Mononuclear cell (primary cell): ENCODE data around the gene PPHLN1. TPM values are rescaled to one million over a fixed set of nuclear protein-coding genes. Genes with fewer than 3 reads are reported as not detected.

Experiments
- H3K27me3 ChIP-seq: 2 replicates; pipeline ENCODE4 v1.6.0; 2011; ENCODE audit warnings: low read length, control low read depth; ENCODE audit not compliant: insufficient read depth
- H3K4me1 ChIP-seq: 2 replicates; pipeline ENCODE4 v1.5.1; 2011; ENCODE audit warnings: mild to moderate bottlenecking, low read length, control low read depth; ENCODE audit not compliant: insufficient read depth
- H3K4me3 ChIP-seq: 2 replicates; pipeline ENCODE4 v1.5.1; 2011; ENCODE audit warnings: mild to moderate bottlenecking, low read length, moderate library complexity
- H3K9me3 ChIP-seq: 2 replicates; pipeline ENCODE4 v1.5.1; 2011; ENCODE audit warnings: low read depth, mild to moderate bottlenecking, control low read depth, low read length
- total RNA-seq: library from RNA; depleted of rRNA; stranded (reverse); fragments of >200 nt; gene quantifications from one replicate; pipeline ENCODE4 v1.2.3, GENCODE V29; 2012

Gene PPHLN1
- 216 TPM for total RNA-seq

DNA sequence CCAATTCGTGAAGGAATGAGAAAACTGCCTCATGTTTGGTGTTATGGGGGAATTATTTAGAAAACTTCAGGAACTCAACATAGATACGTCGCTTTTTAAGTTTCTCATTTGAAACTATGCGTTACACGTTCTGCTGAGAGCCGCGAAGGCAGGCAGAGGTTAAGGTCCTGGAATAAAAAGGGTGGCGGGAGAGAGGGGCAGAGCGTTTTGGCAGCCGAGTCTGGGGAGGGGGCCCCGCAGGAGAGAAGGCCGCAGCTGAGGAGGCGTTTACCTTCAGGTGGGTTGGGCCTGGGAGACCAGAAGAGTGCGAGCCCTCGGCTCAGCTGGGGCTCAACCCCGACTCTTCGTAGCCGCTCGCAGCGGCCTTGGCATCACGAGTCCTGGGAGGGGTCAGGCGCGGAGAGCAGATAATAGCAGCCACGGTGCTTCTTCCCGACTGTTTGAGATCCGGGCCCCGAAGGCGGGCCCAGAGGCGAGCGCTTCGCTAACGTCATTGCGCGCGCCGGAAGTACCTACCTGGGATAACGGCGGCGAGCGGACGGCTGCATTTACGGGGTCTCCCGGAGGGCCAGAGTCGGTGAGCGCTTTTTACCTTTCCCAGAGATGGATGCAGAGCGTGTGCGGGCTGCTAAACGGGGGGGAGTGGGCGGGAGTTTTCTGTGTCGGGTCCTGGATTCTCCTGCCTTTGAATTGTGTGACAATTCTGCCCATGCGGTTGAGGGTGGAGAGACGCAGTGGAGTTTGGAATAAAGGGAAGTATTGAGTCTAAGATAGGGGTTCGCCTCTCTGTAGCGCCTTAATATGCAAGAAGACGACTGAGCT, at the start of gene PPHLN1, which contains the start of gene ZCRB1:
Gene PPHLN1, plus strand, starts transcription at position 515 of the 822 bp plus-strand sequence. CDS start 9,736 bp downstream, outside the sequence.
Gene ZCRB1, minus strand, starts transcription at position 442 of the 822 bp plus-strand sequence. CDS start 1,992 bp downstream, outside the sequence.
- no peaks in the 10 kb centered on the region for H3K9me3 ChIP-seq
- H3K4me1 ChIP-seq, result peaks cover 36% of the 10 kb centered on the region
- H3K27me3 ChIP-seq, result no peaks in the 10 kb centered on the region
- H3K4me3 ChIP-seq, result peak within 1 kb of the TSS; percentile 91

DNA sequence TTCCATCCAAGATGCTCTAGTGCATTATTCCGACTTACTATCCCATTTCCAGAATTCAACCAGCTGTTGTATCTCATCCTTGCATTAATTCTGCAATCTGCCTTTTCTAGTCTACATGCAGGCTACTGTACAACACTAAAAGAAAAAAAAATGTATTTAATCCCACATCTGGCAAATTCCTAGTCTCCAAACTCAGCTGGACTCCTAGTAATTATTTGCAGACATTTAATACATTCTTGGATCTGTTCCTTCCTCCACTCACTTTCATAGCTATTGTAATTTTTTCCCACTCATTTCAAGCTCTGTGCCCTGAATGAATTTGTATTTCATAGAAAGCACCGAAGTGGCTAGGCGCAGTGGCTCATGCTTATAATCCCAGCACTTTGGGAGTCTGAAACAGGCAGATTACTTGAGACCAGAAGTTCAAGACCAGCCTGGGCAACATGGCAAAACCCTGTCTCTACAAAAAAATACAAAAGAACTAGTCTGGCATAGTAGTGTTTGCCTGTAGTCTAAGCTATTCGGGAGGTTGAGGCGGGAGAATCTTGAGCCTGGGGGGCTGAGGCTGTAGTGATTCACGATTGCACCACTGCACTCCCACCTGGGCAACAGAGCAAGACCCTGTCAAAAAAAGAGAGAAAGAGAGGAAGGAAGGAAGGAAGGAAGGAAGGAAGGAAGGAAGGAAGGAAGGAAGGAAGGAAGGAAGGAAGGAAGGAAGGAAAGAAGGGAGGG, 48.4 kb upstream of the PPHLN1 start:
- no peaks in the 10 kb centered on the region for H3K9me3 ChIP-seq
- no peak overlapping the region for H3K4me3 ChIP-seq
- H3K27me3 ChIP-seq, result no peaks in the 10 kb centered on the region
- no peaks in the 10 kb centered on the region for H3K4me1 ChIP-seq

GRCh38 chr12:42278128-42278510, 47.8 kb upstream of the PPHLN1 start:
- Histone ChIP-seq H3K9me3 (no peaks in the 10 kb centered on the region), H3K4me1 (no peaks in the 10 kb centered on the region), H3K27me3 (no peaks in the 10 kb centered on the region), H3K4me3 (no peak overlapping the region)

DNA sequence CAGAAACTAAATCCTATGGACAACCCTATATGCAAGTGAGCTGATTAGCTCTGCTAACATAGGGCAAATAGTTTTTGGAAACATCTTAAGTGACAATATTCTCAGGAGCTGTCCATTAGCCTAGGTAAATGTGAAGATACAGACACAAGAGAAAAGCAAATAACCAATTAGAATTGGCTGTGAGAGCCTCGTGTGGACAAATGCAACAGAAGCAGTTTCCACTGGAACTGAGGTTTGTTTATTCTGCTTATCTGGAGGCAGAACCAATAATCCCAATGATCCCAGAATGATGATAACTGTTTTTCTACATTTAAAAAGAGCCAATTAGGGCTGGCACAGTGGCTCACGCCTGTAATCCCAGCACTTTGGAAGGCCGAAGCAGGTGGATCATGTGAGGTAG, 44.7 kb upstream of the PPHLN1 start:
- no peaks in the 10 kb centered on the region for H3K27me3 ChIP-seq

DNA sequence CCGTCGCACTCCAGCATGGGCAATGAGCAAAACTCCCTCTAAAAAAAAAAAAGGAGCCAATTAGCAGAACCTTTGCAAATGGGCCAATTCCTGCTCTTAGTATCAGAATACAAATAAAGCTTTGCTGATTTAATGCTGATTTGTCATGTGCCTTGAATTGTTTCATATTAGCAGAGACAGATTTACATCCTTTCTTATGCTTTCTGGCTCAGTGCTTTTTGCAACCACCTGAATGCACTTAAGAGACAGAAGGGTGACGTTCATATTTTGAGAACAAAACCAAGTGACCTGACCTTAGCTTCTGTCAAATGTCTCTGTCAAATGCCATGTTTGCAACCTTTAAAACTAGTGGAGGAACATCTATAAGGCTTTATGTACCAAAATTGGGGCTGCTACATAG, 44.1 kb upstream of the PPHLN1 start:
- H3K9me3 ChIP-seq, result no peaks in the 10 kb centered on the region
- H3K27me3 ChIP-seq, result no peaks in the 10 kb centered on the region
- no peak overlapping the region for H3K4me3 ChIP-seq
- H3K4me1 ChIP-seq, result peaks cover 8% of the 10 kb centered on the region

More for the DNA sequence above, 44.7 kb upstream of the PPHLN1 start:
- Histone ChIP-seq H3K9me3 (no peaks in the 10 kb centered on the region), H3K4me1 (peaks cover 8% of the 10 kb centered on the region), H3K4me3 (no peak overlapping the region)

DNA sequence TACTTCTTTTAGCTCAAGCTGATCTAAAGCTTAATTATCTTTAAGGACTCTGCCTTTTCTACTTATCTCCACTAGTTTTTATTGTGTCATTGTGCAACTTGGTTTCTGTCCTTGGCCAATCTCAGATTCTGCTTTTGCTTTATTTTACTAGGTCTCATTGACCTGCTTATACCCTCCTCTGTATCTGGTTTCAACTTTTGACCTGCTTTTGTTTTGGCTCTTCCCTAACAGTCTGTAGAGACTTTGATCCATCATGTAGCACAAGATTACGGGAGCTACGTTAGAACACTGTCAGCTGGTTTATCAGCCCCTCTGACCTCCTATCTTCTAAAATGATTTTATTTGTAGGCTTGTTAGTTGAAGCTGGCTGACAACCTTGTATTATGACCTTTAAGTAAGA, 43.7 kb upstream of the PPHLN1 start:
- Histone ChIP-seq H3K4me1 (peaks cover 8% of the 10 kb centered on the region), H3K4me3 (no peak overlapping the region), H3K27me3 (no peaks in the 10 kb centered on the region), H3K9me3 (no peaks in the 10 kb centered on the region)

DNA sequence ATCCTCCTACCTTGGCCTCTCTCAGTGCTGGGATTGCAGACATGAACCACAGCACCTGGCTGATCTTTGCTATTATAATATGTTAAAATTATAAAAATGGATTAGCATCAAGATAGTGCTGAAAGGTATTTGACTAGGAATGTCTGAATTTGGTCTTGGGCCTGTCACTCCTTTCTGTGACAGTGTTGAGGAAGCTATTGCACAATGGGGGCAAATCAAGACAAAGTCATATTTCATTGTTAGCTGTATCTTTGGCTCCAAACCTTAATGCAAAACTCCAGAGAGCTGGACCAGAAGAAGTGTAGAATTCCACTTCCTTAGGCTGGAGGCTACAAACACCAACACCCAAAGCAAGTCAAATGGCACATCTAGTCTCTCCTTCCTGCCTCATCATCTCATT, 42.2 kb upstream of the PPHLN1 start:
- peaks cover 8% of the 10 kb centered on the region for H3K4me1 ChIP-seq
- H3K4me3 ChIP-seq, result no peak overlapping the region
- no peaks in the 10 kb centered on the region for H3K27me3 ChIP-seq
- H3K9me3 ChIP-seq, result no peaks in the 10 kb centered on the region

DNA sequence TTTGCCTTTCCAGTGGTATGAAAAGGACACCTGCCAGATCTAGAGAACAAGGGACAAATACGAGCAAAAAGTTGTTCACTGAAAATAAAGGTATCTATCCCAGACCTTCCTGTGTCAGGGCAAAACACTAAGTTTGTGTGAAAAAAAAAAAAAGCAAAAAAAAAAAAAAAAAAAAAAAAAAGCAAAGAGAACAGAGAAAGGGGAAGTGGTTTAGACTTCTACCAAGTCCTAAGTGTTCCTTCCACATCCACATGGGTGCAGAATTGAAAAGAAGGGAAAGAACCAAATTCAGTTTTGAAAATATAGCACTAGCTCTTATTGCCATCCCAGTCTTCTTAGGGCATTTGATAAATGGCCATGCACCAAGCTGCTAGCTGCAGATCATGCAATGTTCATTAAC, 41.8 kb upstream of the PPHLN1 start:
- H3K4me3 ChIP-seq, result no peak overlapping the region
- no peaks in the 10 kb centered on the region for H3K27me3 ChIP-seq
- H3K9me3 ChIP-seq, result no peaks in the 10 kb centered on the region

DNA sequence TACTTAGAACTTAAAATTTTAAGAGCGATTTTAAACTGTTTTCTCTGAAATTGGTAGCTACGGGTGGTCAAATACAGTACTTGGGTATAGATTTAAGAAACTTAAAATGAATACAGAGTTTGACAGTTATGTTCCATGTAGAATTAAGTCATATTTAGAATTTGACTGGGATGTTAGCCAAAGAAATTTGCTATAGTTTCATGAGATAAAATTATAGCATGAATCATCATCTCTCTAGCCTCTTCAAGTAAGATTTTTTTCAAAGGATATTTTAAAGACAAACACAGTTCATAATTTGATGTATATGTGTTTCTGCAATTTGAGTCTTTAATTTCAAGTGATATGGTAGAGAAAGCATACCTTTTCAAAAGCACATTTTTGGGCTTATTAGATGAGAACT, 41.1 kb upstream of the PPHLN1 start:
- H3K27me3 ChIP-seq, result no peaks in the 10 kb centered on the region
- no peaks in the 10 kb centered on the region for H3K9me3 ChIP-seq
- H3K4me1 ChIP-seq, result peaks cover 8% of the 10 kb centered on the region
- H3K4me3 ChIP-seq, result no peak overlapping the region

More for the DNA sequence above, 41.8 kb upstream of the PPHLN1 start:
- peaks cover 8% of the 10 kb centered on the region for H3K4me1 ChIP-seq

DNA sequence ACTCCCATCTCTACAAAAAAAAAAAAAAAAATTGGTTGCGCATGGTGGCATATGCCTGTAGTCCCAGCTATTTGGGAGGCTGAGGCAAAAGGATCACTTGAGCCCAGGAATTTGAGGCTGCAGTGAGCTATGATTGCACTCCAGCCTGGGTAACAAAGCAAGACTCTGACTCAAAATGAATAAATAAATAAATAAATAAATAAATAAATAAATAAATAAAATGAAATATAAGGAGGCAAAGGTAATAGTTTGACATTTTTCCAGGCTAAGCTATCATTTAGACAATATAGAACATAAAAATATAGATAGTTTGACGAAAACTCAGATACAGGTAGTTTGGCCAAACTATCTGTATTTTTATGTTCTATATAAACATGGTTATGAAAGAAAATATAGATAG, 40.5 kb upstream of the PPHLN1 start:
- peaks cover 8% of the 10 kb centered on the region for H3K4me1 ChIP-seq
- no peak overlapping the region for H3K4me3 ChIP-seq
- no peaks in the 10 kb centered on the region for H3K9me3 ChIP-seq
- H3K27me3 ChIP-seq, result no peaks in the 10 kb centered on the region

DNA sequence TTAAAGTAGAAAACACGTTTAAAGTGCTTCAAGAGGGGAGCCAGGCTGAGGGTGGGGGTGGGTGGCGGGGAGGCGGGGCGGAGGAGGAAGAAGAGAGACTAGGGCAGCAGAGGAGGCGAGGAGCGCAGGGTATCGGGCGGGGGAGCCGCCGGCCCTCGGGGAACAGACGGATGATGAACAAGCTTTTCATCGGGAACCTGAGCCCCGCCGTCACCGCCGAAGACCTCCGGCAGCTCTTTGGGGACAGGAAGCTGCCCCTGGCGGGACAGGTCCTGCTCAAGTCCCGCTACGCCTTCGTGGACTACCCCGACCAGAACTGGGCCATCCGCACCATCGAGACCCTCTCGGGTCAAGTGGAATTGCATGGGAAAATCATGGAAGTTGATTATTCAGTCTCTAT, 39.2 kb upstream of the PPHLN1 start:
- H3K4me1 ChIP-seq, result peaks cover 8% of the 10 kb centered on the region
- no peaks in the 10 kb centered on the region for H3K27me3 ChIP-seq
- no peaks in the 10 kb centered on the region for H3K9me3 ChIP-seq
- no peak overlapping the region for H3K4me3 ChIP-seq

DNA sequence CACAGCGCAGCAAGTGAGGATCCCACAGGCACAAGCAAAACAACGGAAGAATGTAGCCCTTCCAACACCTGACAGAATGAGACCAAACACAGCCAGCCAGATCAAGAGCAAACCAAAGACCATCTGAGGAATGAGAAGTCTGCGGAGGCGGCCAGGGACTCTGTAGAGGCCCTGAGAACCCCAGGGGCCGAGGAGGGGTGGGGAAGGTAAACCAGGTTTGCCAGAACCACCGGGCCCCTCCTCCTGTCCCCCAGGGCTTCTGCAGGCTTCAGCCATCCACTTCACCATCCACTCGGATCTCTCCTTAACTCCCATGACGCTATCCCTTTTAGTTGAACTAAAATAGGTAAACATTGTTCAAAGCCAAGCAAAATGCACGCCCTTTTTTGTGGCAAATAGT, 37.4 kb upstream of the PPHLN1 start:
- Histone ChIP-seq H3K4me1 (peaks cover 8% of the 10 kb centered on the region), H3K27me3 (no peaks in the 10 kb centered on the region), H3K9me3 (no peaks in the 10 kb centered on the region)

DNA sequence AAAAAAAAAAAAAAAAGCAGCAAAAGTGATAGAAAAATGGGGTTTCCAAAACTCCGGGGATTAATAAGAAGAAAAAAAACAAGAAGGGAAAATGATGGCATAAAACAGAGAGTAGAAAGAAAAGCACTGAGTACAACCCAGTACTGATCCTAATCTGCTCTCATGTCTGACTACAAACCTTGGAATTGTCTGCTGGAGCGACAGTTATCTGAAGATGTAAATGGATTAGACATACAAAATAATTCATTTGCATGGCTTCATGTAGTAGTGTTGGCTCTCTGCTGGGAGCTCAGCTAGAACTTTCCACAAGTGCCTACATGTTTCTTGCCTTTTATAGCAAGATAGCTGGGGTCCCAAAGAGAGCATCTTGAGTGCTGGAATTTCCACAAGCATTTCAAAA, 34.3 kb upstream of the PPHLN1 start:
- Histone ChIP-seq H3K4me3 (no peak overlapping the region), H3K4me1 (no peaks in the 10 kb centered on the region), H3K9me3 (no peaks in the 10 kb centered on the region), H3K27me3 (no peaks in the 10 kb centered on the region)

More for the DNA sequence above, 37.4 kb upstream of the PPHLN1 start:
- no peak overlapping the region for H3K4me3 ChIP-seq

- Histone ChIP-seq H3K27me3 (no peaks in the 10 kb centered on the region), H3K9me3 (no peaks in the 10 kb centered on the region), H3K4me1 (no peaks in the 10 kb centered on the region), H3K4me3 (no peak overlapping the region)
Measured at GRCh38 chr12:42296503-42297109, 29.4 kb upstream of the PPHLN1 start.

DNA sequence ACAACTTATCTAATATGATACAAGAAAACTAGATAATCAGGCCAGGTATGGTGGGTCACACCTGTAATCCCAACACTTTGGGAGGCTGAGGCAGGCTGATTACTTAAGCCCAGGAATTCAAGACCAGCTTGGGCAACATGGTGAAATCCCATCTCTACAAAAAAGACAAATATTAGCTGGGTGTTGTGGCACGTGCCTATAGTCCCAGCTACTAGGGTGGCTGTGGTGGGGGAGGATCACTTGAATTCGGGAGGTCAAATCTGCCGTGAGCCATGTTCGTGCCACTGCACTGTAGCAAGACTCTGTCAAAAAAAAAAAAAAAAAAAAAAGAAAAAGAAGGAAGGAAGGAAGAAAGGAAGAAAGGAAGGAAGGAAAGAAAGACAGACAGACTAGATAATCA, 27.1 kb upstream of the PPHLN1 start:
- H3K4me1 ChIP-seq, result no peaks in the 10 kb centered on the region
- H3K9me3 ChIP-seq, result no peaks in the 10 kb centered on the region
- no peak overlapping the region for H3K4me3 ChIP-seq
- no peaks in the 10 kb centered on the region for H3K27me3 ChIP-seq
